ENCODE results near the gene NUBP1.

NUBP1 gene

DNA sequence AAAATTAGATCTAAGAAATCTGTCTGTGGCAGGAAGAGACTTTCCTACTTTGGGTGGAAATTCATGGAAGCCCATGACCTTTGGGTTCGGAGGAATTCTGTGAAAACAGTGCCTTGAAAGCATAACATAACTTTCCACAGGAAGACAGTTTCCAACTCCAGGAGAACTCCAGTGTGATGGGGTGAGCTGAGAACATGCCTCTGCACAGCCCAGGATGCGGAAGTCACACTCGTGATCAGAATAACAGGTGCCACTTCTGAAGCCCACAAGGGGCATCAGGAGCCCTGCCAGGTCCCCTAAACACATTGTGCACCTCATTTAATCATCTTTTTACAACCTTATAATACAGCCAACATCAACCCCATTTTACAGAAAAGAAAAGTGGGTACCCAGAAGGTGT, 65.2 kb downstream of the NUBP1 start:
- no peak for DNase-seq

- DNase-seq = no peak
Observed at GRCh38 chr16:10809706-10810105, 66.1 kb downstream of the NUBP1 start.

GRCh38 chr16:10812312-10813098, 68.9 kb downstream of the NUBP1 start:
- DNase-seq = no peak

DNA sequence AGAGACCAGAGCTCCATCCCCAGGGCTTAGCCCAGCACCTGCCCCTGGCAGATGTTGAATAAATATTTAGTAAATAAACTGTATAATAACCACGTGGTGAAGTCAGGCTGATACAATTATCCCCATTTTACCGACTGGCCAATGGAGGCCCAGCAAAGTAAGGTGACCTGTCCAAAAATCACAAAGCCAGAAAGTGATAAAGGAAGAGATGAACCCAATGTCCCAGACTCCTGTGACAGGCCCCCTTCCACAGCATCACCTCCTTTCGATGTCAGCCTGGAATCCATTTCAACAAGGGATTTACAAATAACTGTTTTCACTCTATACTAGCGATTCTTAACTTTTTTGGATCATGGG, 69.4 kb downstream of the NUBP1 start:
- DNase-seq = no peak

DNA sequence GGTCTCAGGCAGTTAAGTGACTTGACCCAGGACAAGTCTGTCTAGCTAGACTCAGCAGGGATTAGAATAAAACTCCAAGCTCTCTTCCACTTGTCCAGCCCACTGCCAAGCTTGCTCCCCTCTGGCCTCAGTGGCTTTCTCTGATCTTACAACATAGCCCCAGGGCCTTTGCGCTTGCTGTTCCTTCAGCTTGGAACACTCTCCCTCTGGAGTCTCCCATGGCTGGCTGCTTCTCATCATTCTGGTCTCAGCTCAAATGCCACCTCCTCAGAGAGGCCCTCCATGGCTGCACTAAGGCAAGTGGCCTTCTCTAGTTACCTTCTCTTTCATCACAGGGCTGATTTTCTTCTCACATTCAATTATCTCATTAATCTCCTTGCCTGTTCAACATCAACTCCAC, 73.9 kb downstream of the NUBP1 start:
- DNase-seq = no peak

DNA sequence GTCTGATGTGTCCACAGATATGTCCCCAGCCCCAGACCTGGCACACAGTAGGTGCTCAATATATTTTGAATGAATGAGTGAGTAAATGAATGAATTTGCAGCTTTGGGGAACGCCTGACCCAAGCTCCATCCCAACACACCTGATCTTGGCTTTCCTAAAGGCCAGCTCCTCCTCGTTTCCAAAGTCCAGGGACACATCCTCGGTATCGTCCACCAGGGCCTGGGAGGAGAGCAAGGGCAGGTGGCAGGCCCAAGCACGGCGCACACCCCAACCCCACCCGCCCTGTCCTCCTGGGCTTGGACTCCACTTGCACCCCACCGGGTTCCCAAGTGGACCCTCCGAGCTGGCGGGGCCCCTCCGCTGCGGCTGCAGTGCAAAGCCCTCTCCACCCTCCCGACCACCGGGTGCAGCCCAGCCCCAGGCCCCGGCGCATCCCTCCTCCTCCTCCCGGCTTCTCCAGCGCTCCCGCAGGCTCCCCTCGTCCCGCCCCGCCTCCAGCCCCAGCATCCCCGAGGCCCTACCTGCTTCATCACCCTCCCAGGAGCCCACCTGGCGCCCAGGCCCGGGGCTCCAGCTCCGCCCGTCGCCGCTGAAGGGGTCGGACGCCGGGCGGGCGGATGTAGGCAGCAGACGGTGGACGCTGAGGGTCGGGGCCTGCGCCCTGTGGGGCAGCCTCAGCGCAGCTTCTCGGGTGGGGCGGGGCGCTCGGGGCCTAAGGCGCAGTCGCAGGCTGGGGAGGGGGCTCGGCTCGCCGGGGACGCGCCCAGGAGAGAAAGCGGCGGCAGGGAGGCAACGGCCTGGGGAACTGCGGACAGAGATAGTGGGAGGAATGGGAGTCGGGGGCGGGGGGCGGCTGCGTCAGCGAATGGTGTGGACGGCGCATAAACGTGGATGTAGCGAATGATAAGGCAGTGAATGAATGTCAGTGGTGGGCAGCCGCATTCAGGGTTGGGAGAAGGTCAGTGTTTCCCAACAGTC, 74.6 kb downstream of the NUBP1 start, which contains the start of gene TVP23A:
TVP23A (minus strand) TSS at position 832 of the 979 bp plus-strand sequence; CDS start at position 531, 301 bp downstream.
- DNase-seq = no peak
